K562 (cell line): ENCODE measurements around the gene BATF. TPM values are rescaled to one million over a fixed set of nuclear protein-coding genes. Genes with fewer than 3 reads are reported as not detected.
A peak's percentile ranks its signal among the peaks of the same experiment; 100 is the strongest.

Experiments used
- ATAC-seq: fragments of 200-7000 bp; cut with Tn5 transposase; 3 replicates; pipeline ENCODE4 v1.9.1; 2020; ENCODE audit warnings: moderate library complexity
- BruUV-seq: library from RNA; stranded (reverse); fragments of 400-500 nt; replicated peaks from 2 replicates; lab custom pipeline; 2021; lab: Mats Ljungman, UMichigan
- CTCF ChIA-PET: fragments of 300-600 bp; formaldehyde crosslinking; extraction: SDS; loops from one replicate; lab custom pipeline; 2021; ENCODE audit warnings: low intra/inter-chr PET ratio; lab: Yijun Ruan, JAX
- POLR2A ChIA-PET: fragments of 300-600, 350-650 bp; sonication (Branson Sonifier 250); formaldehyde crosslinking; extraction: SDS; loops from one replicate; lab custom pipeline; 2021; ENCODE audit warnings: antibody characterized with exemption, inconsistent platforms; lab: Yijun Ruan, JAX
- DNase-seq, 4 experiments: peaks; one replicate each; pipeline versions ENCODE4 v3.0.0 to v3.0.0-alpha.2; 2011 to 2018; ENCODE audit warnings: low spot score in 3 of 4, mixed read lengths in 3 of 4; ENCODE audit errors: extremely low read depth in 1 of 4
- FAIRE-seq: peaks from 2 replicates; lab custom pipeline; 2011; peaks lifted over from hg19 to GRCh38; lab: Jason Lieb, UNC
- H2AFZ ChIP-seq: 2 replicates; pipeline ENCODE4 v1.6.0; 2011; ENCODE audit warnings: low read depth, low read length, control low read depth, inconsistent platforms
- H3K27ac ChIP-seq: fragments of 200-600 bp; 3 replicates; pipeline ENCODE4 v1.8.0; 2011; ENCODE audit warnings: low read depth, mild to moderate bottlenecking, control low read depth, inconsistent platforms, low read length, moderate library complexity, mixed read lengths; ENCODE audit errors: extremely low read depth
- H3K27me3 ChIP-seq, 2 experiments: fragments of 300-600 bp in 1 of 2; 2 replicates in 1 of 2; 3 replicates in 1 of 2; pipeline versions ENCODE4 v1.6.0 to v1.8.0; 2011; ENCODE audit warnings: inconsistent platforms in 2 of 2, low read length in 2 of 2, mild to moderate bottlenecking in 1 of 2, mixed read lengths in 1 of 2, moderate library complexity in 1 of 2; ENCODE audit not compliant: control insufficient read depth in 2 of 2, insufficient read depth in 2 of 2
- H3K36me3 ChIP-seq: fragments of 300-600 bp; 3 replicates; pipeline ENCODE4 v1.8.0; 2011; ENCODE audit warnings: mild to moderate bottlenecking, low read length, inconsistent platforms; ENCODE audit not compliant: control insufficient read depth, insufficient read depth
- H3K4me1 ChIP-seq, 2 experiments: fragments of 200-600 bp in 1 of 2; replicated peaks in 1 of 2; 2 replicates in 1 of 2; 3 replicates in 1 of 2; pipeline versions ENCODE4 v1.5.1 to v1.8.0; 2011; ENCODE audit warnings: inconsistent platforms in 2 of 2, low read length in 2 of 2, mild to moderate bottlenecking in 1 of 2, mixed read lengths in 1 of 2, moderate library complexity in 1 of 2; ENCODE audit not compliant: control insufficient read depth in 2 of 2, insufficient read depth in 2 of 2
- H3K4me2 ChIP-seq: 2 replicates; pipeline ENCODE4 v1.6.1; 2011; ENCODE audit warnings: low read length, control low read depth, inconsistent platforms, mixed read lengths; ENCODE audit not compliant: insufficient read depth
- H3K4me3 ChIP-seq: fragments of 200-600 bp; sonication (generic), shearing (Covaris generic); 2 replicates; pipeline ENCODE4 v1.5.1; 2016; ENCODE audit warnings: control low read depth, inconsistent platforms
- H3K79me2 ChIP-seq: fragments of 200-600 bp; 3 replicates; pipeline ENCODE4 v1.8.0; 2011; ENCODE audit warnings: low read length, inconsistent platforms; ENCODE audit not compliant: control insufficient read depth, insufficient read depth
- H3K9ac ChIP-seq, 2 experiments: 2 replicates each; pipeline versions ENCODE4 v1.6.0 to v1.6.1; 2011; ENCODE audit warnings: low read depth in 2 of 2, low read length in 2 of 2, control low read depth in 1 of 2, inconsistent platforms in 1 of 2, mild to moderate bottlenecking in 1 of 2, mixed read lengths in 1 of 2; ENCODE audit not compliant: insufficient read depth in 1 of 2
- H3K9me1 ChIP-seq: one replicate; pipeline ENCODE4 v1.6.0; 2011; ENCODE audit warnings: inconsistent platforms, mild to moderate bottlenecking, low read length, moderate library complexity; ENCODE audit not compliant: control insufficient read depth, insufficient read depth
- H3K9me3 ChIP-seq: replicated peaks from 2 replicates; pipeline ENCODE4 v1.5.1; 2011; ENCODE audit warnings: low read depth, low read length, inconsistent platforms; ENCODE audit not compliant: control insufficient read depth, insufficient read depth
- H4K20me1 ChIP-seq: replicated peaks from 2 replicates; pipeline ENCODE4 v1.6.1; 2011; ENCODE audit warnings: low read length, inconsistent platforms, mixed read lengths; ENCODE audit not compliant: control insufficient read depth, insufficient read depth
- ASH1L ChIP-seq: fragments of 450-650 bp; IDR thresholded peaks from 2 replicates; pipeline ENCODE4 v1.6.1; 2018; ENCODE audit warnings: borderline replicate concordance, mild to moderate bottlenecking, low read depth; ENCODE audit not compliant: partially characterized antibody
- BHLHE40 ChIP-seq: IDR thresholded peaks from 2 replicates; pipeline ENCODE4 v1.6.1; 2011; ENCODE audit warnings: low read length, improper control_type of control experiment
- XRCC5 ChIP-seq: fragments of 200-400 bp; formaldehyde crosslinking; IDR thresholded peaks from 2 replicates; pipeline ENCODE4 v1.6.1; 2017; ENCODE audit warnings: low read depth, mild to moderate bottlenecking, low read length
- WGBS: fragments of 100-300 bp; shearing (Covaris generic); methylation state at CpG from one replicate; pipeline ENCODE4 v1.1.6; 2016; ENCODE audit warnings: low coverage, mixed read lengths; ENCODE audit not compliant: insufficient coverage; ENCODE audit errors: missing lambda C conversion rate; 5-methylcytosine and 5-hydroxymethylcytosine counted together
- in situ Hi-C: fragments of 300-500 bp; cut with MboI; formaldehyde crosslinking; loops from 4 replicates; pipeline ENCODE4 v1.15.0; 2018; ENCODE audit warnings: inconsistent platforms, mixed read lengths
- intact Hi-C: fragments of 100-400 bp; cut with micrococcal nuclease; formaldehyde crosslinking; loops from 2 replicates; pipeline ENCODE4 v1.14.2; 2022
- polyA plus RNA-seq, 8 experiments: library from polyadenylated mRNA; depleted of rRNA in 4 of 8; stranded (reverse) in 5 of 8; unstranded in 3 of 8; fragments of >200 nt; fragmentation: Nextera tagmentation in 2 of 8; fragmentation: Illumina TruSeq in 1 of 8; extraction: Ambion mirVana in 2 of 8; extraction: Trizol in 1 of 8; gene quantifications; 2 replicates each; pipeline versions ENCODE4 v1.2.1 to v1.2.3, GENCODE V29; 2011 to 2014; ENCODE audit warnings: inconsistent platforms in 1 of 8, missing spikeins in 1 of 8
- total RNA-seq, 7 experiments: library from RNA; depleted of rRNA in 6 of 7; stranded (reverse); fragments of >200 nt in 6 of 7; fragmentation: Illumina TruSeq in 2 of 7; extraction: Trizol in 2 of 7; gene quantifications; 2 replicates each; pipeline versions ENCODE4 v1.2.1 to v1.2.3, GENCODE V29; 2011 to 2021; ENCODE audit warnings: low replicate concordance in 1 of 7
- TF ChIP-seq, protein P1 (sequence below): sonication (generic); formaldehyde crosslinking; IDR thresholded peaks from 2 replicates; pipeline ENCODE4 v1.8.1; 2023; ENCODE audit warnings: mild to moderate bottlenecking, missing genetic modification reagents

The BATF gene
- total and polyA plus RNA-seq, 9 of the 15 experiments (the other 6 are each of a cell fraction or from before 2014, with no cell fraction given) = 0.13 to 2.1 (median 0.55) TPM; not detected in 2

DNA sequence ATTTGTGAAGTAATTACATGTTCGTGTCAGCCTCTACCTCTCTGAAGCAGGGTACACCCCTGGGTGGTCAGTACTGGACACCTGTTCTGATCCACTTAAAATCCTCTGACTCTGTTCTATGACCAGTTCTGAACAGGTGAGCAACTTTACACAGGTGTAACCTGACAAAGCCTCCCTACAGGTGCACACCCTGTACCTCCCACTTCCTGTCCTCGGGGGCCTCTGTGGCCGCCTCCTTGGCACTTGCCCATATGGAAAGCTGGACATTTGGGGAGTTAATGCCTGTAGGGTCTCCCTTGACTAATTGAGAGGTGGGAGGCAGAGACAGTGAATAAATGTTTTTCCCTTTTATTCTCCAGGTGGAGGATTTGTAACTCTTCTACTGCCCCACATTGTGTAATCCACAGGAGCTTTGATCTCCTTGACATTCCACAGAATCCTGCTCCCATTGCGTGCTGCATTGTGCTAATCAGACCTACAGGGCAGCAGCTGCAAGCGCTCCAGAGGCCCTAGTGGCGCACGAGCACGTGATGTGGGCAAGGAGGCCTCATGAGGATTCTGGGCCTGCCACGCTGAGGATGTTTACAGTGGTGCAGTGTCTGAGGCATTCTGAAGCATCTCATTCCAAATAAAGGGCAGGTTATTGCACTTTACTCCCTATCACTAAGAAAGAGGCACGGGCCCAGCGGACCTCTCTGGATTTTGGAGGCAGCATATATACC is 45.8 kb upstream of the BATF start:
- CTCF ChIA-PET = no interaction called here
- no peaks in the 10 kb centered on the region for H4K20me1 ChIP-seq
- H3K4me3 ChIP-seq = no peak overlapping the region
- no peak overlapping the region for H3K27ac ChIP-seq
- BruUV-seq = no TSS peak
- no peaks in the 10 kb centered on the region for H3K9me1 ChIP-seq
- intact Hi-C loops = loop anchor here (5.0 kb wide), 1 partner anchor 149 kb away; no protein-coding TSS in a partner anchor
- H3K4me1 ChIP-seq = no peaks in the 10 kb centered on the region; a peak in 1 of 5 replicates
- H3K36me3 ChIP-seq = no peaks in the 10 kb centered on the region
- TF ChIP-seq BHLHE40 (peak; percentile 53; the same call in 1 of the 2 replicates), ASH1L (no peak), XRCC5 (no peak)
- TF ChIP-seq, protein P1, sequence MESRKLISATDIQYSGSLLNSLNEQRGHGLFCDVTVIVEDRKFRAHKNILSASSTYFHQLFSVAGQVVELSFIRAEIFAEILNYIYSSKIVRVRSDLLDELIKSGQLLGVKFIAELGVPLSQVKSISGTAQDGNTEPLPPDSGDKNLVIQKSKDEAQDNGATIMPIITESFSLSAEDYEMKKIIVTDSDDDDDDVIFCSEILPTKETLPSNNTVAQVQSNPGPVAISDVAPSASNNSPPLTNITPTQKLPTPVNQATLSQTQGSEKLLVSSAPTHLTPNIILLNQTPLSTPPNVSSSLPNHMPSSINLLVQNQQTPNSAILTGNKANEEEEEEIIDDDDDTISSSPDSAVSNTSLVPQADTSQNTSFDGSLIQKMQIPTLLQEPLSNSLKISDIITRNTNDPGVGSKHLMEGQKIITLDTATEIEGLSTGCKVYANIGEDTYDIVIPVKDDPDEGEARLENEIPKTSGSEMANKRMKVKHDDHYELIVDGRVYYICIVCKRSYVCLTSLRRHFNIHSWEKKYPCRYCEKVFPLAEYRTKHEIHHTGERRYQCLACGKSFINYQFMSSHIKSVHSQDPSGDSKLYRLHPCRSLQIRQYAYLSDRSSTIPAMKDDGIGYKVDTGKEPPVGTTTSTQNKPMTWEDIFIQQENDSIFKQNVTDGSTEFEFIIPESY = peak; percentile 28; the same call in 1 of the 2 replicates
- ATAC-seq (no peak), FAIRE-seq (no peak), DNase-seq (no peak)
- H2AFZ ChIP-seq = no peak overlapping the region
- no peaks in the 10 kb centered on the region for H3K79me2 ChIP-seq
- in situ Hi-C loops = no loop called here
- POLR2A ChIA-PET = interaction anchor here (0.6 to 1.0 kb wide), 2 partner anchors 10 to 233 kb away, joined by 3 to 4 read pairs; no protein-coding TSS in a partner anchor
- no peak overlapping the region for H3K4me2 ChIP-seq
- 21% methylated on average over 11 of the region's 11 CpGs for WGBS
- no peak overlapping the region for H3K9ac ChIP-seq
- peaks cover 0 to 20% of the 10 kb centered on the region in 2 experiments; a peak in 3 of 5 replicates for H3K27me3 ChIP-seq
- no peaks in the 10 kb centered on the region for H3K9me3 ChIP-seq
